Activated gamma-delta T cell (primary cell): ENCODE results near the gene EFEMP1.

Source experiments
- DNase-seq: peaks from one replicate; lab custom pipeline; 2025; lab: John Stamatoyannopoulos, UW

EFEMP1 gene

DNA sequence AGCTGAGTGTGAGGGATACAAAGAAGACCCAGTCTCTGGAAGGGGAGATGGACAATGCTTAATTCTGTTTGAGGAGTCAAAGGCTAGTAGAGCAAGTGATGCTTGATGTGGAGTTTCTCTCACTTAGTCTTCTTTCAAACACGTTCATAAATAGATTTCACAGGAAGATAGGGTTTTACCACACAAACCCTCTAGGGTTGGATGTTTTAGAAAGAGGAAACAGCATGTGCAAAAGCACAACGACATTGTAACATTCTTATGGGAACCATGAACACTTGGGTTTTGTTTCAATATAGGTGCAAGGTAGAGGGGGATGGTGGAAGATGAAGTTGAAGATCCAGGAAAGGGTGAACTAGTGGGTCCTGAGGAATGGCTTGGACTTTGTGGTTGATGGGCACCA is 10.8 kb upstream of the EFEMP1 start:
- DNase-seq = no peak

DNA sequence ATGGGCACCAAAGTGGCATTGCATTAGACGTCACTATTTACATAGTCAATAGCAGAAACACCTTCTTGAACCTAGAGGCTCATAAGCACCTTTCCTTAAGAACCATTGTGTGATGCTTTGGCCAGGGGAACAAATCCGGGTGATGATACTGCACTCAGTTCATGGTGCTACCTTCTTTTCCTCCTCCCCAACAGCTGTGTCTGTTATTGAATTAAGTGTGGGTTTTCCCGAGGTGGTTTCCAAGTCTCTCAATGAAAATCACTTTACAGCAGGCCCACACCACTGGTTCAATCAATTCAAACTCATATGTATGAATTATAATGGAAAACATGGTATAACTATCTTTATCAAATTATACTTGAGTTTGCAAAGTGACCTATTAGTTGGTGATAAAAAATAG is 9.3 kb upstream of the EFEMP1 start:
- no peak for DNase-seq

DNA sequence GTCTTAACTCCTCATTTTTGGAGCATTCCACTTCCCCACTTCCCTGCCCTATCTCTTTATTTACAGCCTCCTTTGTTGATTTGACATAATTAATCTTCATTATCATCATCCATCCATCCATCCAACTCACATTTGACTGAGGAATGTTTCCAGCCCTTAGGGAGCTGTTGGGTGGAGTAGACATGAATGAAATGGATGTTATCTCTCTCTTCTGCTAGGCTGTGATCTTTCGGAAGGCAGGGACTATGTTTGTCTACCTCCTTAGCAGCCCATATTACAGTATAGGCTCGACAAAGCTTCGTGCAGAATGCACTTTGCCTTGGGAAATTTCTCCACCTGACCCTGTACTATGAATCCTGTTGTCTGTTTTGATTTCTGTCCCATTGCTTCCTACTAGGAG is 7.7 kb upstream of the EFEMP1 start:
- DNase-seq = no peak

GRCh38 chr2:55929476-55929875 is 5.9 kb upstream of the EFEMP1 start:
- DNase-seq = no peak

- no peak for DNase-seq
Observed at GRCh38 chr2:55926974-55927373, 3.4 kb upstream of the EFEMP1 start.

DNA sequence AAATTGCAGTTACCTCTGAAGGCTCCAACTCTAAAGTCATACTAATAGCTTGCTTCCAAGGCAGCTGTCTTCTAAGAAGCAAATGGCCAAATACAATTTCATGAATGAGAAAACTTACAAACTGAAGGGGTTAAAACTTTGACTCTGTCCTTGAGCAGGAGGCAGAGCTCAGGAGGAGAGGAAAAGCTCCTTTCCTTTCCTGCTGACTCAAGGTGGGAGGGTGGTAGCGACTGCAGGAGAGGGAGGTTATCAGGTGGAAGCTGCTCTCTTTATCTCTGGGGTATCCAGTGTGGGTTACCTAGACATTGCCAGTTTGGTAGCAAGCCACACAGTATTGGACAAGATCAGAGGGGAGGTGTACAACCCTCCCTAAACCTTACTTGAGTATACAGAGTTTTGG is 2.7 kb upstream of the EFEMP1 start:
- DNase-seq = no peak

- no peak for DNase-seq
Observed at GRCh38 chr2:55923982-55924321, 370 bp upstream of the EFEMP1 start.

GRCh38 chr2:55922291-55922907 is 1.2 kb downstream of the EFEMP1 start:
- no peak for DNase-seq

GRCh38 chr2:55919574-55919973 is 4.0 kb downstream of the EFEMP1 start:
- DNase-seq = no peak

DNA sequence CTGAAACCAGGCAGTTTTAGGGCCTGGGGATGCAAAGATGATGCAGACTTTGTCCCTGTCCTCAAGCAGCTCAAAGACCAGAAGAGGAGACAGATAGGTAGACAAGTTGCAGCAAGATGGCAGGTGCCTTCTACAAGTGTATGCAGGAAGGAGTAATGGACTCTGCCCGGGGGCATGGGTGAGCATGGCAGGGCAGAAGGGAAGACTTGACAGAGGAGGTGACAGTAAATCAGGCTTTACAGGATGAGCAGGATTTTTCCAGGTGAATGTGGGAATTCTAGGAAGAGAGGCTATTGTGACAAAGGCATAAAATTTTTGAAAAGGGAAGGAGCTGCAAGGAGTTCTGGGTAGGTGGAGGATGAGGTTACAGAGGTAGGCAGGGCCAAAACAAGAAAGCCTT is 4.7 kb downstream of the EFEMP1 start:
- DNase-seq = no peak

DNA sequence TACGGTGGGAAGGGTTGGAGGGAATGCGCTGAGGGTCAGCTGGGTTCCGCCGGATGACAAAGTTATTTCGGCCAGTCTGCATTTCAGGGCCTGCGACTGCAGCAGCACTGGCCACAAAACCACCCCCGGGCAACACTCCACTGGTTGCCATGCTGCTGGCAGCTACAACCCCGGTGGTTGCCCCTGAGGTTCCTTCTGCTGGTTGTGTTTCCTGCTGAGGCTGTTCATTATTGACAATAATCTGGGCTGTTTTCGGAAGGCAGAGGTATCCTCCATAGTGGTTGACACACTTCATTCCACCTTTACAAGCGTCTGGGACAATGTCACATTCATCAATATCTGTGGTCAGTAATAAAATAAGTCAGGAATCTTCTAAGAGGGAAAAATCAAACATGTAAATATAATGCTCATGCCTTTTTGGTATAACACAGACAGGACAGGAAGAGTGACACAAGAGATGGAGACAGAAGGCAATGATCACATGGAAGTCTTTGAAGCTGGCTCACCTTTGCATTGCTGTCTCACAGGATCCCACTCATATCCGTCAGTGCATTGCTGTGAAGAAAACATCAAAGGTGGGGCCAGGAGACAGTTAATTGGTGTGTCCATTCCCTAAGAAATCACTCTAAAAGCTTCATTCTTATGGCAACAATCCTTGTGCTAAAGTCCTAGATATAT is 5.7 kb downstream of the EFEMP1 start:
- DNase-seq = no peak

- DNase-seq = no peak
Observed at GRCh38 chr2:55917117-55917516, 6.5 kb downstream of the EFEMP1 start.

GRCh38 chr2:55916473-55917049 is 7.0 kb downstream of the EFEMP1 start:
- DNase-seq = no peak

DNA sequence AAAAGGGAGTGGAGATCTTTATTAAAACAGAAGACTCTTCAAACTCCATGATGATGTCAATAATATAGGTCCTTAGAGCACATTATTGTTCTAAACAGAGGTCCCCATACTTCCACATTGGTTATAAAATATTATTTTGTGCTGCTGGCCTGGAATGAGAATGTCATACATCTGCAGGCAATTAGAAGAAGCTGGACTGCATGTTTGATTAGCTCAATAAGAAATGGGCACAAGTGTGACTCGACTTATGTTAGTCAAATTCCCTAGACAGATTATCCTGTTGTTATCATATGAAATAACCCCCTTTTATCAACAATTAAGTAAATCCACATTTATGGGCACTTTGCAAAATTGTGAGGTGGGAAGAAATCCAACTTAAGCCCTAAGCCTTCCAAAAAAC is 8.8 kb downstream of the EFEMP1 start:
- no peak for DNase-seq

GRCh38 chr2:55912926-55913325 is 10.7 kb downstream of the EFEMP1 start:
- no peak for DNase-seq

DNA sequence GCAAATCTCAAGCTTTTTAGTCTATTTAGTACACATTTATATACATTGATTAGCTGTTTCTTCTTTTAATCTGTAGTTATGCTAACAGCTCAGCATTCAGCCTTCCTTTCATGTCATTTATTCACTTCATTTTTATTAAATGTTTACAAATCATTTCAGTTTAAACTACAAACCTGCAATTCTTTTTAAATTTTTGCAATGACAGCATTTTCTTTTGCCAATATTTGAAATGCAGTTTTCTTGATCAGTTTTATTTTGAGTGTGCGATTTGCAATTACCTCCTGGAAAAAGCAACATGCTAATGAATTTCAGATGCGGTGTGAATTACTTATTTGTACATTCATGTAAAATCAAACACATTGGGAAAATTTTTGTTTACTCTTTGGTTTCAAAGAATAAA is 13.5 kb downstream of the EFEMP1 start:
- DNase-seq = no peak

- no peak for DNase-seq
Observed at GRCh38 chr2:55907686-55908085, 15.9 kb downstream of the EFEMP1 start.

DNA sequence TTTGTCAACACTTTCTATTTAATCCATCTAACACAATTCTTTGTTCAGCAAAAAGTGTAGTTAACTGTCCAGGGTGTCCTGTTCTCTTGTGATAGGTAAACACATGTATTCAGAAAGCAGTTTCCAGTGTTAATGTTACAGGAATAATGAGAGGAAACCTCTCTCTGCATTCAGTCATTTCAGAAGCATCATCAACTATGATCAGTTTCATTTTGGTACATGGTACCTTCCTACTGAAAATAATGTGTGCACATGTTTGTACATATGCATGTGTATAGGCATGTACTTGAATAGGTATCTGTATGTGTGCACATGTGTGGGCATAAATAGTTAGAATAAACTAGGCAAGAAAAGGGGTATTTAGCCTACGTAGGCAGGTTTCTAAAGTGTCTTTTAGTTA is 16.6 kb downstream of the EFEMP1 start:
- no peak for DNase-seq

DNA sequence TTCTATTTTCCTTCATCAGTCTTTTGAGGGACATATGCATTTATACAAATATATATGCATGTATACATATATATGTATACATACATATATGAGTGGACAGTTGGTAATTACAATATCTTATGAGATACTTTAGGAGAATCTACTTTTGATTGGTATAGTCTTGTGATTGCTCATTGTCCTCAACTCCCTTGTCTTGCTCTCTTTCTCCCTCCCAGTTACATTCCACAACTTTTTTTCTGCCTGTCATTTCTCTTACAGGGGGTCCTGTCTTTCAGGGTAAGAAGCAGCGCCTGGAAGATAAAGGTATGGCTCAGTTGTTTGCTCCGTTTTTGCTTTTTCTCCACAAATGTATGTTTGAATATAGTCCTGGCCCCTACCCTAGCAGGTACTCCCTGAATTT is 19.9 kb downstream of the EFEMP1 start:
- DNase-seq = no peak

- DNase-seq = no peak
Observed at GRCh38 chr2:55902971-55903370, 20.6 kb downstream of the EFEMP1 start.

GRCh38 chr2:55902429-55902828 is 21.2 kb downstream of the EFEMP1 start:
- no peak for DNase-seq

DNA sequence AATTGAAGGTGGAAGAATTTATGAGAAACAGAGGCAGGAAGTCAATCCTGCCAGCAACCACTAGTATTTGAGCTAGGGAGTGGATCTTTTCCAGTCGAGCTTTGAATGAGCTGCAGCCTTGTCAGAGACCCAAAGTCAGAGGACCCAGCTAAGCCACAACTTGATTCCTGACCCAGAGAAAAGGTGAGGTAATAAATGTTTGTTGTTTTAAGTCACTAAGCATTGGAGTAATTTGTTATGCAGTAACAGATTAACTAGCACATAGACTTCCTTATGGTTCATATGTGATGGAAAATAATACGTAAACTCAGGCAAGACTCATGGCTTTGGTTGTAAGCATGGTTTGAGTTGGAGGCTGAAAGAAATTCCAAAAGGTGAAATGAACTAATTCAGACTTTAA is 21.6 kb downstream of the EFEMP1 start:
- no peak for DNase-seq

DNA sequence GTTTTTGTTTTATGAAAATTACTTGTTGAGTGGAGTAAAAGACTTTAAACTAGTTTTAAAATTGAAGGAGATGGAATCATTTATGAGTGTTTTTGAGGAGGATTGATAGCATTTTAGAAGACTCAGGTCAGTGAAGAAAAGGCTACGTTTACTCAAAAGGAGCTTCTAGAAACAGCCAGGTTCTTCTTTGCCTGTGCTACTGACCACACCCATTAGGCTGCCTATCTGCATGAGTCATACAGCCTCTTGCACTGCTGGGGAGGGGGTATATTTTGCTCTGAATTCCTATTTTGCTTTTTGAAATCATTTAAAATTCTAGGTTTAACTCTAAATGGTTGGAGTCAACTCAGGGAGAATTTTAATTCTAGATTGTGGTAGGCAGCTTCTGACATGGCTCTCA is 22.3 kb downstream of the EFEMP1 start:
- DNase-seq = no peak

- DNase-seq = no peak
Observed at GRCh38 chr2:55899881-55900280, 23.7 kb downstream of the EFEMP1 start.
